CD14-positive monocyte (primary cell): ENCODE measurements around the gene HOATZ. TPM values are rescaled to one million over a fixed set of nuclear protein-coding genes. Genes with fewer than 3 reads are reported as not detected.

ENCODE experiments used
- DNase-seq, 3 donors: peaks; one replicate each; pipeline ENCODE4 v3.0.0-alpha.2; 2011 to 2022
- H2AFZ ChIP-seq: 2 replicates; pipeline ENCODE4 v1.6.0; 2012; ENCODE audit warnings: mild to moderate bottlenecking, low read depth, low read length, inconsistent platforms; ENCODE audit not compliant: insufficient read depth, poor library complexity, severe bottlenecking
- H3K27ac ChIP-seq, 2 donors: 1 replicate in 1 of 2; 2 replicates in 1 of 2; pipeline ENCODE4 v1.5.1; 2012 to 2013; ENCODE audit warnings: low read length in 2 of 2, control low read depth in 1 of 2, inconsistent platforms in 1 of 2, low read depth in 1 of 2, mild to moderate bottlenecking in 1 of 2
- H3K27me3 ChIP-seq, 2 donors: one replicate each; pipeline versions ENCODE4 v1.6.0 to v1.6.1; 2011 to 2013; ENCODE audit warnings: low read length in 2 of 2; ENCODE audit not compliant: control insufficient read depth in 2 of 2, insufficient read depth in 2 of 2
- H3K36me3 ChIP-seq, 2 donors: replicated peaks in 1 of 2; 1 replicate in 1 of 2; 2 replicates in 1 of 2; pipeline versions ENCODE4 v1.5.1 to v1.6.1; 2012 to 2013; ENCODE audit warnings: low read length in 2 of 2, control low read depth in 1 of 2, inconsistent platforms in 1 of 2, mild to moderate bottlenecking in 1 of 2; ENCODE audit not compliant: insufficient read depth in 2 of 2, control insufficient read depth in 1 of 2
- H3K4me1 ChIP-seq, 2 donors: 1 replicate in 1 of 2; 2 replicates in 1 of 2; pipeline versions ENCODE4 v1.5.1 to v1.6.1; 2012 to 2013; ENCODE audit warnings: low read length in 2 of 2, control low read depth in 1 of 2, inconsistent platforms in 1 of 2, mild to moderate bottlenecking in 1 of 2, moderate library complexity in 1 of 2; ENCODE audit not compliant: insufficient read depth in 2 of 2, control insufficient read depth in 1 of 2
- H3K4me2 ChIP-seq: replicated peaks from 2 replicates; pipeline ENCODE3; 2012; ENCODE audit warnings: low read length, moderate library complexity, mild to moderate bottlenecking; ENCODE audit not compliant: poor library complexity, severe bottlenecking; ENCODE audit errors: extremely low read depth
- H3K4me3 ChIP-seq, 3 experiments: fragments of 200-600 bp in 1 of 3; sonication (generic) in 1 of 3; replicated peaks in 1 of 3; 1 replicate in 2 of 3; 2 replicates in 1 of 3; pipeline ENCODE4 v1.5.1; 2011 to 2013; ENCODE audit warnings: low read length in 3 of 3, mild to moderate bottlenecking in 3 of 3, control low read depth in 2 of 3, low read depth in 2 of 3, inconsistent platforms in 1 of 3, moderate library complexity in 1 of 3
- H3K79me2 ChIP-seq: 2 replicates; pipeline ENCODE4 v1.6.0; 2012; ENCODE audit warnings: mild to moderate bottlenecking, control low read depth, inconsistent platforms, low read length, moderate library complexity; ENCODE audit not compliant: insufficient read depth
- H3K9ac ChIP-seq: 2 replicates; pipeline ENCODE4 v1.6.0; 2017; ENCODE audit warnings: low read length, mild to moderate bottlenecking; ENCODE audit not compliant: insufficient read depth, poor library complexity, severe bottlenecking
- H3K9me3 ChIP-seq, 2 donors: replicated peaks in 1 of 2; 1 replicate in 1 of 2; 2 replicates in 1 of 2; pipeline versions ENCODE4 v1.5.1 to v1.6.1; 2012 to 2013; ENCODE audit warnings: low read length in 2 of 2, control low read depth in 1 of 2; ENCODE audit not compliant: control insufficient read depth in 1 of 2, insufficient read depth in 1 of 2
- H4K20me1 ChIP-seq: 2 replicates; pipeline ENCODE4 v1.6.0; 2012; ENCODE audit warnings: mild to moderate bottlenecking, low read length, control low read depth, moderate library complexity; ENCODE audit not compliant: insufficient read depth
- H3K27ac Mint-ChIP-seq, 7 donors: one replicate each; pipeline ENCODE4 v1.8.0; 2020; ENCODE audit warnings: mild to moderate bottlenecking in 7 of 7, mixed read lengths in 7 of 7, moderate library complexity in 6 of 7, inconsistent platforms in 2 of 7
- H3K27me3 Mint-ChIP-seq, 3 donors: one replicate each; pipeline ENCODE4 v1.8.0; 2021 to 2022; ENCODE audit warnings: low read depth in 3 of 3, mild to moderate bottlenecking in 3 of 3, mixed read lengths in 3 of 3, moderate library complexity in 3 of 3, inconsistent platforms in 1 of 3
- H3K36me3 Mint-ChIP-seq, 2 donors: one replicate each; pipeline ENCODE4 v1.8.0; 2020; ENCODE audit warnings: mixed read lengths in 2 of 2, inconsistent platforms in 1 of 2, mild to moderate bottlenecking in 1 of 2
- H3K4me1 Mint-ChIP-seq: one replicate; pipeline ENCODE4 v1.8.0; 2020; ENCODE audit warnings: mild to moderate bottlenecking, mixed read lengths
- H3K4me3 Mint-ChIP-seq, 2 donors: one replicate each; pipeline ENCODE4 v1.8.0; 2020; ENCODE audit warnings: mild to moderate bottlenecking in 2 of 2, mixed read lengths in 2 of 2, moderate library complexity in 1 of 2
- H3K9me3 Mint-ChIP-seq, 7 donors: one replicate each; pipeline ENCODE4 v1.8.0; 2020 to 2022; ENCODE audit warnings: mixed read lengths in 7 of 7, mild to moderate bottlenecking in 6 of 7, moderate library complexity in 6 of 7, inconsistent platforms in 2 of 7
- WGBS: methylation state at CpG from one replicate; pipeline ENCODE4 v1.1.5; 2013; ENCODE audit warnings: missing lambda C conversion rate; ENCODE audit not compliant: insufficient coverage; 5-methylcytosine and 5-hydroxymethylcytosine counted together
- intact Hi-C, 2 donors: fragments of 100-400 bp; cut with micrococcal nuclease; formaldehyde crosslinking; loops; one replicate each; pipeline versions ENCODE4 v1.15.0 to v1.15.1; 2023
- polyA plus RNA-seq, 3 donors: library from polyadenylated mRNA; depleted of rRNA in 1 of 3; unstranded in 2 of 3; stranded (reverse) in 1 of 3; fragments of 300-500 nt in 2 of 3; fragments of >200 nt in 1 of 3; fragmentation: Illumina TruSeq in 2 of 3; gene quantifications; 1 replicate in 2 of 3; 2 replicates in 1 of 3; pipeline ENCODE4 v1.2.3, GENCODE V29; 2012 to 2021
- TF ChIP-seq, protein P1 (sequence below): fragments of 200-600 bp; IDR thresholded peaks from one replicate; pipeline ENCODE4 v1.8.0; 2022; ENCODE audit warnings: antibody characterized with exemption, mild to moderate bottlenecking

HOATZ gene
- polyA plus RNA-seq, 3 donors, result not detected

DNA sequence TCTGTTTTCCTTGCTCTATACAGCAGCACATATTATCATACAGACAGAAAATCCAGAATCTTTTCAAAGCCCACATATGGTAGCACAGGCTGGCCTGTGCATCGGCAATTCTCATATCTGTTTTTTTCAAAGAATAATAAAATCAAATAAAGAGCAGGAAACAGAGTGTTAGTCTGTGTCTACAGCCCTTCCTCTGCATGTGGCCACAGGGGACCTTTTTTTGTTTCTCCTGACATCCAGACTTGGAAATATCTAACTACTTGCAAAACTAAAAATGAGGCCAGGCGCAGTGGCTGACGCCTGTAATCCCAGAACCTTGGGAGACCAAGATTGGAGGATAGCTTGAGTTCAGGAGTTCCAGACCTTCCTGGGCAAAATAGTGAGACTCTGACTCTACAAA is 46.2 kb downstream of the HOATZ start:
- H3K36me3 ChIP-seq, result no peaks in the 10 kb centered on the region
- H3K9me3 Mint-ChIP-seq, result peaks cover 3 to 13% (median 9%) of the 10 kb centered on the region in 7 donors
- H3K4me1 ChIP-seq, result no peaks in the 10 kb centered on the region
- TF ChIP-seq, protein P1, sequence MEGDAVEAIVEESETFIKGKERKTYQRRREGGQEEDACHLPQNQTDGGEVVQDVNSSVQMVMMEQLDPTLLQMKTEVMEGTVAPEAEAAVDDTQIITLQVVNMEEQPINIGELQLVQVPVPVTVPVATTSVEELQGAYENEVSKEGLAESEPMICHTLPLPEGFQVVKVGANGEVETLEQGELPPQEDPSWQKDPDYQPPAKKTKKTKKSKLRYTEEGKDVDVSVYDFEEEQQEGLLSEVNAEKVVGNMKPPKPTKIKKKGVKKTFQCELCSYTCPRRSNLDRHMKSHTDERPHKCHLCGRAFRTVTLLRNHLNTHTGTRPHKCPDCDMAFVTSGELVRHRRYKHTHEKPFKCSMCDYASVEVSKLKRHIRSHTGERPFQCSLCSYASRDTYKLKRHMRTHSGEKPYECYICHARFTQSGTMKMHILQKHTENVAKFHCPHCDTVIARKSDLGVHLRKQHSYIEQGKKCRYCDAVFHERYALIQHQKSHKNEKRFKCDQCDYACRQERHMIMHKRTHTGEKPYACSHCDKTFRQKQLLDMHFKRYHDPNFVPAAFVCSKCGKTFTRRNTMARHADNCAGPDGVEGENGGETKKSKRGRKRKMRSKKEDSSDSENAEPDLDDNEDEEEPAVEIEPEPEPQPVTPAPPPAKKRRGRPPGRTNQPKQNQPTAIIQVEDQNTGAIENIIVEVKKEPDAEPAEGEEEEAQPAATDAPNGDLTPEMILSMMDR, result no peak
- WGBS, result 89% methylated on average over 3 of the region's 3 CpGs
- H3K79me2 ChIP-seq, result no peaks in the 10 kb centered on the region
- H3K4me3 ChIP-seq, result no peak overlapping the region
- intact Hi-C loops, result loop anchor here in 1 of 2 donors (10.0 kb wide), 1 partner anchor 284 kb away; no protein-coding TSS in a partner anchor
- no peak overlapping the region for H3K4me2 ChIP-seq
- H3K36me3 Mint-ChIP-seq, result no peaks in the 10 kb centered on the region
- H3K9me3 ChIP-seq, result peaks cover 6 to 7% of the 10 kb centered on the region in 2 donors
- H3K27me3 Mint-ChIP-seq, result peaks cover 0 to 4% (median 0%) of the 10 kb centered on the region in 3 donors
- no peak overlapping the region for H3K27ac Mint-ChIP-seq
- H3K4me1 Mint-ChIP-seq, result peaks cover 3% of the 10 kb centered on the region
- no peak overlapping the region for H2AFZ ChIP-seq
- H3K27ac ChIP-seq, result no peak overlapping the region
- no peaks in the 10 kb centered on the region for H4K20me1 ChIP-seq
- H3K9ac ChIP-seq, result no peak overlapping the region
- no peaks in the 10 kb centered on the region for H3K27me3 ChIP-seq
- H3K4me3 Mint-ChIP-seq, result no peak overlapping the region
- no peak for DNase-seq

DNA sequence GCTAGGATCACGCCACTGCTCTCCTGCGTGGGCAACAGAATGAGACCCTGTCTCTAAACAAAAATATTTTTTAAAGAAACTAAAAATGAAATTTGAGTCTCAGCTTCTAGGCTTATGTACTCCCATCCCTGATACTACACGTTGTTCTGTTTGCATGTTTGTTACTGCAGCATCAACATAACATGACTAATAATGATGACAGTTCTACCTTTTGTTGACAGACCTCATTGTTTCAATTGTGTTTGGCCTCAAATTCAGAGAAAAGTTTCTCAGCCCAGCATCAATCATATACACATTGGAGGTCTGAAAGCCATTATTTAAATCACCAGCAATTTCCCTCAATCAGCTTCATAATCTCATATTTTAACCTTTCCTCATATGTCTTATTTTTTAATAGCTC is 46.7 kb downstream of the HOATZ start:
- H3K36me3 ChIP-seq, result no peaks in the 10 kb centered on the region
- no peak overlapping the region for H3K9ac ChIP-seq
- DNase-seq, result no peak
- Mint-ChIP-seq H3K4me1 (peaks cover 3% of the 10 kb centered on the region), H3K9me3 (peaks cover 3 to 8% (median 5%) of the 10 kb centered on the region in 7 donors), H3K36me3 (no peaks in the 10 kb centered on the region), H3K4me3 (no peak overlapping the region), H3K27ac (no peak overlapping the region), H3K27me3 (peaks cover 0 to 4% (median 0%) of the 10 kb centered on the region in 3 donors)
- WGBS, result no CpG with 5 or more reads among the region's 3 CpGs
- H3K4me2 ChIP-seq, result no peak overlapping the region
- H3K27ac ChIP-seq, result no peak overlapping the region
- H4K20me1 ChIP-seq, result no peaks in the 10 kb centered on the region
- TF ChIP-seq, protein P1, result no peak
- no peak overlapping the region for H3K4me3 ChIP-seq
- H3K4me1 ChIP-seq, result no peaks in the 10 kb centered on the region
- peaks cover 1 to 2% of the 10 kb centered on the region in 2 donors for H3K9me3 ChIP-seq
- intact Hi-C loops, result loop anchor here in 1 of 2 donors (10.0 kb wide), 1 partner anchor 283 kb away; no protein-coding TSS in a partner anchor
- H2AFZ ChIP-seq, result no peak overlapping the region
- H3K27me3 ChIP-seq, result no peaks in the 10 kb centered on the region
- H3K79me2 ChIP-seq, result no peaks in the 10 kb centered on the region
